DND-41 (cell line): Measurements from ENCODE around the gene RTF2.

Experiments used
- ATAC-seq: fragments of 200-7000 bp; cut with Tn5 transposase; 3 replicates; pipeline ENCODE4 v1.9.1; 2021; ENCODE audit warnings: low read depth; ENCODE audit not compliant: insufficient read depth
- DNase-seq: peaks from one replicate; pipeline ENCODE4 v3.0.0-alpha.2; 2020
- H2AFZ ChIP-seq: 2 replicates; pipeline ENCODE4 v1.6.0; 2012; ENCODE audit warnings: low read depth, low read length
- H3K27ac ChIP-seq: 2 replicates; pipeline ENCODE4 v1.5.1; 2012; ENCODE audit warnings: low read length, inconsistent platforms
- H3K27me3 ChIP-seq: fragments of 200-600 bp; sonication (generic); 2 replicates; pipeline ENCODE4 v1.6.0; 2012; ENCODE audit warnings: low read length, mild to moderate bottlenecking, inconsistent platforms; ENCODE audit not compliant: insufficient read depth, poor library complexity
- H3K36me3 ChIP-seq: 2 replicates; pipeline ENCODE4 v1.5.1; 2012; ENCODE audit warnings: low read length, inconsistent platforms; ENCODE audit not compliant: insufficient read depth
- H3K4me1 ChIP-seq: 2 replicates; pipeline ENCODE4 v1.5.1; 2012; ENCODE audit warnings: mild to moderate bottlenecking, low read length; ENCODE audit not compliant: insufficient read depth
- H3K4me2 ChIP-seq: 2 replicates; pipeline ENCODE4 v1.6.0; 2012; ENCODE audit warnings: mild to moderate bottlenecking, moderate library complexity, low read length, inconsistent platforms; ENCODE audit not compliant: insufficient read depth
- H3K4me3 ChIP-seq, 2 experiments: fragments of 200-600 bp in 1 of 2; shearing (Covaris generic) in 1 of 2; 2 replicates each; pipeline ENCODE4 v1.5.1; 2012 to 2016; ENCODE audit warnings: inconsistent platforms in 2 of 2, low read length in 2 of 2, mild to moderate bottlenecking in 2 of 2, low read depth in 1 of 2, moderate library complexity in 1 of 2
- H3K79me2 ChIP-seq: 2 replicates; pipeline ENCODE4 v1.6.0; 2012; ENCODE audit warnings: low read length, inconsistent platforms; ENCODE audit not compliant: insufficient read depth
- H3K9ac ChIP-seq: 2 replicates; pipeline ENCODE4 v1.6.0; 2012; ENCODE audit warnings: low read depth, mild to moderate bottlenecking, inconsistent platforms, low read length, moderate library complexity
- H3K9me3 ChIP-seq: 2 replicates; pipeline ENCODE4 v1.5.1; 2012; ENCODE audit warnings: low read length, moderate library complexity, mild to moderate bottlenecking, inconsistent platforms; ENCODE audit not compliant: insufficient read depth, severe bottlenecking
- H4K20me1 ChIP-seq: 2 replicates; pipeline ENCODE4 v1.6.0; 2012; ENCODE audit warnings: low read length; ENCODE audit not compliant: insufficient read depth
- EZH2 ChIP-seq: IDR thresholded peaks from 3 replicates; pipeline ENCODE4 v1.6.1; 2012; ENCODE audit warnings: borderline replicate concordance, low read depth, mild to moderate bottlenecking, moderate library complexity, low read length, inconsistent platforms; ENCODE audit not compliant: severe bottlenecking
- TF ChIP-seq, protein P1 (sequence below): IDR thresholded peaks from 2 replicates; pipeline ENCODE4 v1.5.1; 2012; ENCODE audit warnings: borderline replicate concordance, low read length, moderate library complexity, mild to moderate bottlenecking; ENCODE audit not compliant: poor library complexity, severe bottlenecking; ENCODE audit errors: extremely low read depth

RTF2 gene

DNA sequence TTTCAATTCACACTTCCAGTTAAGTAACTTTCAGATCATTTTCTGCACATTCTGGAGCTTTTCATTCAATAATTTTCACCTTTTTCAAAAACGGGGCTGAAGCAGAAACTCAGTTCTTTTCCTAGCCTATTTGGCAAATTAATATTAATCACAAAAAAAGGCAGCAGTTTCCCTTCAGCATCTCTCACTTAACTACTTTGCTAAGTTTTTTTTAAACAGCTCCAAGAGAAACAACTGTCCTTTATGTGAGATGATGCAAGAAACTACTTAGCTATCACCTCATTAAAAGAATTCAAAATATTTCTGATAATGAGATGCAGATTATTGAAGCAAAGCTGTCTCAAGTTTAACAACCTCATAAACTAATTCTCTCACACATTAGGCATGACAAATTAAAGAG, 44.5 kb upstream of the RTF2 start:
- Histone ChIP-seq H3K4me3 (no peak overlapping the region), H3K27ac (no peak overlapping the region), H3K4me2 (no peak overlapping the region), H4K20me1 (no peaks in the 10 kb centered on the region), H2AFZ (no peak overlapping the region), H3K27me3 (no peaks in the 10 kb centered on the region), H3K9ac (no peak overlapping the region), H3K36me3 (no peaks in the 10 kb centered on the region), H3K4me1 (no peaks in the 10 kb centered on the region), H3K79me2 (no peaks in the 10 kb centered on the region), H3K9me3 (no peaks in the 10 kb centered on the region)
- DNase-seq (no peak), ATAC-seq (no peak)
- TF ChIP-seq EZH2, result no peak
- TF ChIP-seq, protein P1, sequence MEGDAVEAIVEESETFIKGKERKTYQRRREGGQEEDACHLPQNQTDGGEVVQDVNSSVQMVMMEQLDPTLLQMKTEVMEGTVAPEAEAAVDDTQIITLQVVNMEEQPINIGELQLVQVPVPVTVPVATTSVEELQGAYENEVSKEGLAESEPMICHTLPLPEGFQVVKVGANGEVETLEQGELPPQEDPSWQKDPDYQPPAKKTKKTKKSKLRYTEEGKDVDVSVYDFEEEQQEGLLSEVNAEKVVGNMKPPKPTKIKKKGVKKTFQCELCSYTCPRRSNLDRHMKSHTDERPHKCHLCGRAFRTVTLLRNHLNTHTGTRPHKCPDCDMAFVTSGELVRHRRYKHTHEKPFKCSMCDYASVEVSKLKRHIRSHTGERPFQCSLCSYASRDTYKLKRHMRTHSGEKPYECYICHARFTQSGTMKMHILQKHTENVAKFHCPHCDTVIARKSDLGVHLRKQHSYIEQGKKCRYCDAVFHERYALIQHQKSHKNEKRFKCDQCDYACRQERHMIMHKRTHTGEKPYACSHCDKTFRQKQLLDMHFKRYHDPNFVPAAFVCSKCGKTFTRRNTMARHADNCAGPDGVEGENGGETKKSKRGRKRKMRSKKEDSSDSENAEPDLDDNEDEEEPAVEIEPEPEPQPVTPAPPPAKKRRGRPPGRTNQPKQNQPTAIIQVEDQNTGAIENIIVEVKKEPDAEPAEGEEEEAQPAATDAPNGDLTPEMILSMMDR, result no peak

DNA sequence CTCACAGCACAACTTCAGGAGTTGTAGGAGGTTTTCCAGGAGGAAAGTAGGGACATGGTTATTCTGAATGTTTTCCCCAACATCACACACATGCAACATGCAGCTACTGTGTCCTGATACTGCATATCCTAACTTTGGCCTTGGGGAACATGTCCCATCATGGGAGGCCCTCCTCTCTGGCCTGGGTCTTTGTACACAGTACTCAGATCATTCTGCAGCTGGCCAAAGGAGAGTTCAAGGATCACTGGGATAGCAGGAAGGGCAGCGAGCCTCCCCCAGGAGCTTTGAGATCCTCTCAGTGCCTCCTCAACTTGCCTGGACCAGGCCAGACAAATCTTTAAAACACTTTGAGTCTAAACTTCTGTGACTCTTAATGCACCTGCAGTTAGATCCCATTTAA, 43.5 kb upstream of the RTF2 start:
- H3K4me1 ChIP-seq, result peaks cover 7% of the 10 kb centered on the region
- no peak overlapping the region for H2AFZ ChIP-seq
- H3K9me3 ChIP-seq, result no peaks in the 10 kb centered on the region
- TF ChIP-seq, protein P1, result no peak
- TF ChIP-seq EZH2, result no peak
- H3K27ac ChIP-seq, result no peak overlapping the region
- H3K4me3 ChIP-seq, result no peak overlapping the region
- no peak for DNase-seq
- no peak overlapping the region for H3K4me2 ChIP-seq
- H3K27me3 ChIP-seq, result no peaks in the 10 kb centered on the region
- no peak overlapping the region for H3K9ac ChIP-seq
- no peaks in the 10 kb centered on the region for H3K79me2 ChIP-seq
- H3K36me3 ChIP-seq, result no peaks in the 10 kb centered on the region
- no peaks in the 10 kb centered on the region for H4K20me1 ChIP-seq
- no peak for ATAC-seq

DNA sequence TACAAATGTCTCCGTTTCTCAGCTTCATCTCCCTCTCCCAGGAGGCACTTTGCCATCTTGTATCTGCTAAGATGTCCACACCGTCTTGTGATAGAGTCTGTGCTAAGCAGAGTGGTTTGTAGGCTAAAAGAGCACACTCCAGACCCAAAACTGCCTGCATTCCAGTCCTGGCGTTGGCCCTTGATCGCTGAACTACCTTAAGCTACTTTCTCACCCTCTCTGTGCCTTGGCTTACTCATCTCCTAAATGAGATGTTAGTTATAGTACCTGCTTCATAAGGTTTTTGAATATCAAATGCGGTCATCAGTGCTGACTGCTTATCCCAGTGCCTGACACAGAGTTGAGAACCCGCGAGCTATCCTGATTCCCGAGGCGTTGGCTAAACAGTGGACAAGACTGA, 42.4 kb upstream of the RTF2 start:
- no peak for TF ChIP-seq EZH2
- TF ChIP-seq, protein P1, result no peak
- Histone ChIP-seq H3K4me3 (no peak overlapping the region), H3K27ac (no peak overlapping the region), H2AFZ (no peak overlapping the region), H3K4me2 (no peak overlapping the region), H3K79me2 (no peaks in the 10 kb centered on the region), H3K4me1 (peaks cover 7% of the 10 kb centered on the region), H3K9ac (no peak overlapping the region), H3K27me3 (no peaks in the 10 kb centered on the region), H3K36me3 (no peaks in the 10 kb centered on the region), H4K20me1 (no peaks in the 10 kb centered on the region), H3K9me3 (no peaks in the 10 kb centered on the region)
- ATAC-seq, result no peak
- no peak for DNase-seq

DNA sequence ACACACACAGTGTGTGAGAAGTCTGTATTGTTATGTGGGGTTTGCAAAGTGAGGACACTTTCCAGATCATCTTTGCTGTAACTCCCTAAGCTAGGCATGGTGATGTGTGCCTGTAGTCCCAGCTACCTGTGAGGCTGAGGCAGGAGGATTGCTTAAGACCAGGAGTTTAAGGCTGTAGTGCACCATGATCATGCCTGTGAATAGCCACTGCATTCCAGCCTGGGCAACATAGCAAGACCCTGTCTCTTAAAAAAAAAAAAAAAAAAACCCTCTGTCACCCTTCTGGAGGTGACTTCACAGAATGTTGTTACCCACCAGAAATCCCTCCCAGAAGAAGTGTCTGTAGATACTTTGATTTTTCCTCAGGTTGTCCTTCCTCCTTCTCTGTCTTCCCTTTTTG, 41.5 kb upstream of the RTF2 start:
- Histone ChIP-seq H4K20me1 (no peaks in the 10 kb centered on the region), H3K27me3 (no peaks in the 10 kb centered on the region), H3K4me1 (peaks cover 7% of the 10 kb centered on the region), H3K27ac (no peak overlapping the region), H3K4me3 (no peak overlapping the region), H3K36me3 (no peaks in the 10 kb centered on the region), H3K79me2 (no peaks in the 10 kb centered on the region), H3K9me3 (no peaks in the 10 kb centered on the region), H2AFZ (no peak overlapping the region), H3K4me2 (no peak overlapping the region), H3K9ac (no peak overlapping the region)
- TF ChIP-seq, protein P1, result no peak
- no peak for TF ChIP-seq EZH2
- DNase-seq (no peak), ATAC-seq (no peak)
